Brain microvascular endothelial cell (primary cell): ENCODE results near the gene CACNA1E.

Experiments
- DNase-seq: peaks from one replicate; pipeline ENCODE4 v3.0.0-alpha.2; 2020
- H3K27ac ChIP-seq: fragments of 250-450 bp; sonication (Bioruptor Pico); 2 replicates; pipeline ENCODE4 v1.5.1; 2020; ENCODE audit warnings: mild to moderate bottlenecking, moderate library complexity
- H3K27me3 ChIP-seq: fragments of 250-450 bp; sonication (Bioruptor Pico); replicated peaks from 2 replicates; pipeline ENCODE4 v1.5.1; 2020; ENCODE audit warnings: mild to moderate bottlenecking
- H3K36me3 ChIP-seq: fragments of 250-450 bp; sonication (Bioruptor Pico); replicated peaks from 2 replicates; pipeline ENCODE4 v1.5.1; 2020; ENCODE audit warnings: mild to moderate bottlenecking
- H3K4me3 ChIP-seq: 2 replicates; pipeline ENCODE4 v1.5.1; 2011; ENCODE audit warnings: low read depth, mild to moderate bottlenecking, control low read depth, low read length, moderate library complexity
- in situ Hi-C: cut with HindIII; loops from 2 replicates; pipeline ENCODE4 v1.10.0; 2017; ENCODE audit warnings: low sequenced_read_pairs, low pct_ligation_motif_present
- TF ChIP-seq, protein P1 (sequence below): IDR thresholded peaks from 2 replicates; pipeline ENCODE4 v1.5.1; 2011; ENCODE audit warnings: low read depth, mild to moderate bottlenecking, moderate library complexity, low read length, control low read depth, inconsistent platforms; ENCODE audit errors: missing control alignments

CACNA1E gene

DNA sequence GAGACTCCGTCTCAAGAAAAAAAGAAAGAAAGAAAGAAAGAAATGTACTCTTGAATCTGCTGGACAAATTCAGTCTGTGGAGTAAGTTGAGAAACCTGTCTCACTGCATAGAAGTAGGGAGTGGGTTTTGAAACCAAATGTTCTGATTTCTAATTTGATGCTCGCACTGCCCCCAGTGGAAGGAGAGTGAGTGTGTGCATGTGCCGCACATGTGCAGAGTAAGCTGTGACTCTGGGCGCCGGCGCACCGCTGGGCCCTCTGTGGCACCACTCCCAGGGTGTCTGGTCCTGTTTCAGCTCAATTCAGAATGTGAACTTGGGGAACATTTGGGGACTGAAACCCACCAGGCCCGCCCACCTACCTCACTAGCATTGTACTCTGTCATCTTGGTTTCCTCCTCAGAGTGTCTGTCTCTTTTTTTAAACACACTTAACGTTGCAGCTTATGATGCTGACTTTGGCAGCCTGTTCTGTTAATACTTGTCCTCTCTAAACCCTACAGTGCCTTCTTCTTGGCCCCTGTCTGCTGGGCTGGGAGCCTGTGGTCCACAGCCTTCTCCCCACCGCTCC lies 104.6 kb downstream of the CACNA1E start:
- H3K36me3 ChIP-seq, result no peaks in the 10 kb centered on the region
- TF ChIP-seq, protein P1, sequence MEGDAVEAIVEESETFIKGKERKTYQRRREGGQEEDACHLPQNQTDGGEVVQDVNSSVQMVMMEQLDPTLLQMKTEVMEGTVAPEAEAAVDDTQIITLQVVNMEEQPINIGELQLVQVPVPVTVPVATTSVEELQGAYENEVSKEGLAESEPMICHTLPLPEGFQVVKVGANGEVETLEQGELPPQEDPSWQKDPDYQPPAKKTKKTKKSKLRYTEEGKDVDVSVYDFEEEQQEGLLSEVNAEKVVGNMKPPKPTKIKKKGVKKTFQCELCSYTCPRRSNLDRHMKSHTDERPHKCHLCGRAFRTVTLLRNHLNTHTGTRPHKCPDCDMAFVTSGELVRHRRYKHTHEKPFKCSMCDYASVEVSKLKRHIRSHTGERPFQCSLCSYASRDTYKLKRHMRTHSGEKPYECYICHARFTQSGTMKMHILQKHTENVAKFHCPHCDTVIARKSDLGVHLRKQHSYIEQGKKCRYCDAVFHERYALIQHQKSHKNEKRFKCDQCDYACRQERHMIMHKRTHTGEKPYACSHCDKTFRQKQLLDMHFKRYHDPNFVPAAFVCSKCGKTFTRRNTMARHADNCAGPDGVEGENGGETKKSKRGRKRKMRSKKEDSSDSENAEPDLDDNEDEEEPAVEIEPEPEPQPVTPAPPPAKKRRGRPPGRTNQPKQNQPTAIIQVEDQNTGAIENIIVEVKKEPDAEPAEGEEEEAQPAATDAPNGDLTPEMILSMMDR, result no peak
- in situ Hi-C loops, result no loop called here
- H3K27me3 ChIP-seq, result no peaks in the 10 kb centered on the region
- no peak for DNase-seq
- H3K4me3 ChIP-seq, result no peak overlapping the region
- no peak overlapping the region for H3K27ac ChIP-seq

DNA sequence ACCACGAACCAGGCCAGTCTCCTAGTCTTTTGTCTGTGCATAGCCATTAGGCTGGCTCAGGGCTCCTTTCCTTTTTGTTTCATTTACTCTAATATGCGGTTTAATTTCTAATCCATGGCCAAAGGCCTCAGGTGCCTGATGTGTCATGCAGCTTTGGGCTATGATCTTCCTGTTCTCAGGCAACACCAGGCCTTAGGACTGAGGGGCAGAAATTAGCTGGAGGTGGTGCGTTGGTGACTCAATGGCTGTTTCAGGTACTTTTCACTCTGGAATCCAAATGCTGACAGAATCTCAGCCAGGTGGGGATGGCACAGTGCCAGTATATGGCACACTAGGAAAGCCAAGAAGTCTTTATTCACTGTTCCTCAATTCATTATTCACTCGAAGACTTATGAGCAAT lies 105.3 kb downstream of the CACNA1E start:
- Histone ChIP-seq H3K36me3 (no peaks in the 10 kb centered on the region), H3K4me3 (no peak overlapping the region), H3K27ac (no peak overlapping the region), H3K27me3 (no peaks in the 10 kb centered on the region)
- TF ChIP-seq, protein P1, result no peak
- in situ Hi-C loops, result no loop called here
- DNase-seq, result no peak

DNA sequence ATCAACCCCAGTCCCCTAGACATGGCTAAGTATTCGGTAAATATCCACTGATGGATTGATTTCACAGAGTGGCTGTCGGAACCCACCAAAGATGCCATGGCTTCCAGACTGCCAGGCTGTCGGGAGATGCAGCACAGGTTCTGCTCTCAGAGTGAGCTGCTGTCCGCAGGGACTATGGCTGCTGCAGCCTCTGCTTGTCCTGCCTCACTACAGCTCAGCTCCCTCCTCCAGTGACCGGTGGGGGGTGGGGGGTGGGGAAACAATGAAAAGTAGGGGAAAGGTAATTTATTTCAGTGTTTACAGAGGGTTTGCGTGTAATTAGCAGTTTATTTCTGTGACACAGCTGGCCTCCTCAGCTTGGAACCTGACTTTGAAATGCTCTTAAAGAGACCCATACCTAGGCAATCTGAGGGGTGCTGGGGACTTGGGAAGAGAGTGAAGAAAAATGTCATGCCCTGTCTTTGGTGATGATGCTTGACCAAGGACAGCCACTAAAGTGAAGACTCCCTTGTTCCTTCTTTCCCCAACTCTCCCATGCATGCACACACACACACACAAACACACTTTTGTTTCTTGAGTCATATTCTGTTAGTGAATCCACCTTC lies 109.0 kb downstream of the CACNA1E start:
- Histone ChIP-seq H3K27me3 (no peaks in the 10 kb centered on the region), H3K36me3 (no peaks in the 10 kb centered on the region), H3K27ac (no peak overlapping the region), H3K4me3 (no peak overlapping the region)
- DNase-seq, result no peak
- TF ChIP-seq, protein P1, result no peak
- in situ Hi-C loops, result no loop called here

DNA sequence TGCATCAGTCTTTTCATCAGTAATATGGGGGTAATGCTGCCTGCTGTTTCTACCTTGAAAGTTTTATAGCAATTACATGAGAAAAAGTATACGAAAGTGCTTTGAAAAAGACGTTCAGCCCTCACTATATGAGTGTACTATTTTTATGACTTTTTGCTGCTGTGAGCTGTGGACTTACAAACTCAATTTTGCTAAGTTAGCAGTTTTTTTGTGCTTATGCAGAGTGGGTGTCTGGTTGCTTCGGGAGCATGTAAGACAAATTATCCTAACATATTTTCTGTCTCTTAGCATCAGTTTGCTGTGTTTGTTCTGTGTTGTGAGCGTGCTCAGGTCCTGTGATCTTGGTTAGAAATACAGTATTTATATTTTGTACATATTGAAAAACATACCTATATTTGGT lies 109.7 kb downstream of the CACNA1E start:
- TF ChIP-seq, protein P1, result no peak
- H3K27me3 ChIP-seq, result no peaks in the 10 kb centered on the region
- in situ Hi-C loops, result no loop called here
- H3K4me3 ChIP-seq, result no peak overlapping the region
- no peak overlapping the region for H3K27ac ChIP-seq
- H3K36me3 ChIP-seq, result no peaks in the 10 kb centered on the region
- DNase-seq, result no peak

DNA sequence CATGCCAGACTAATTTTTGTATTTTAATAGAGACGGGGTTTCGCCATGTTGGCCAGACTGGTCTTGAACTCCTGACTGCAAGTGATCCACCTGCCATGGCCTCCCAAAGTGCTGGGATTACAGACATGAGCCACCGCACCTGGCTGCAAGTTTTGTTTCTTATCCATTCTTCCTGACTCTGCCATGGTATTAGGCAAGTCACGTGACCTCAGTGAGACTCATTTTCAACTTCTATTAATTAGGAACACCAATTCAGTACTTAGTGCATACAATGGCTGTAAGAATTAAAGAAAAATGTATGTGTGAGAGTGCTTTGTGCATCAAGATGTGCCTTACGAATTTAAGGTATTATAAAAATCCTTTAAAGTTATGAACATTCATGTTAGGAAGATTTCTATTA lies 111.2 kb downstream of the CACNA1E start:
- no peaks in the 10 kb centered on the region for H3K36me3 ChIP-seq
- TF ChIP-seq, protein P1, result no peak
- H3K27ac ChIP-seq, result no peak overlapping the region
- DNase-seq, result no peak
- H3K4me3 ChIP-seq, result no peak overlapping the region
- in situ Hi-C loops, result no loop called here
- H3K27me3 ChIP-seq, result no peaks in the 10 kb centered on the region

DNA sequence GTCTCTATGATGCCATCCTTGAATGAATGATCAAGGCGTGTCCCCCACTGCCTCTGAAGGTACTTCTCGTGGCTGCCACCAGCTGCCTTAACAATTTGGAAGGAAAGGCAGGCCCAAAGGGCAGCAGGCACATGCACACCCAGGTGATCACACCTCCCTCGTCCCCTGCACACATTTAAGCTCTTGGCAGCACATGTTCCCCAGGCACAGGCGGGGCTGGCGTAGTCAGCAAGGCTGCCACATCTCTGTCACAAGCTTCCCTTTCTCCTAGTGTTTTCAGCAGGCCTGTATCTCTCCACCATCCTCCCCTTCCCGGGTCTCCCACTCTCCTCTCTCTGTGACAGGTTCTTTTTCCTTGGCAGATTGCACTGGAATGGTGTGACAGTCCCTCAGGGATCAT lies 111.9 kb downstream of the CACNA1E start:
- TF ChIP-seq, protein P1, result no peak
- DNase-seq, result no peak
- no peaks in the 10 kb centered on the region for H3K27me3 ChIP-seq
- H3K36me3 ChIP-seq, result no peaks in the 10 kb centered on the region
- H3K27ac ChIP-seq, result no peak overlapping the region
- in situ Hi-C loops, result no loop called here
- no peak overlapping the region for H3K4me3 ChIP-seq
